H1 (cell line): ENCODE measurements around the gene FAHD1. TPM values are rescaled to one million over a fixed set of nuclear protein-coding genes. Genes with fewer than 3 reads are reported as not detected.

Source experiments
- CTCF ChIA-PET: fragments of 300-600 bp; sonication (Branson Sonifier 250); formaldehyde crosslinking; loops from one replicate; lab custom pipeline; 2021; ENCODE audit not compliant: partially characterized antibody; lab: Charles Lee
- POLR2A ChIA-PET: fragments of 300-600 bp; sonication (Branson Sonifier 250); formaldehyde crosslinking; loops from one replicate; lab custom pipeline; 2021; ENCODE audit warnings: inconsistent platforms; ENCODE audit not compliant: partially characterized antibody; lab: Charles Lee
- DNase-seq, 2 experiments: peaks; one replicate each; pipeline versions ENCODE4 v3.0.0 to v3.0.0-alpha.2; 2010 to 2022; ENCODE audit warnings: low spot score in 2 of 2, low read depth in 1 of 2, mixed read lengths in 1 of 2
- FAIRE-seq: peaks from 2 replicates; lab custom pipeline; 2011; peaks lifted over from hg19 to GRCh38; lab: Jason Lieb, UNC
- H2AFZ ChIP-seq: 2 replicates; pipeline ENCODE4 v1.8.1; 2012; ENCODE audit warnings: low read length, inconsistent platforms
- H2AK5ac ChIP-seq: 2 replicates; pipeline ENCODE4 v1.6.1; 2013; ENCODE audit warnings: low read depth, low read length
- H2BK120ac ChIP-seq: replicated peaks from 2 replicates; pipeline ENCODE3; 2013; ENCODE audit warnings: low read depth, low read length, inconsistent platforms
- H2BK12ac ChIP-seq: 2 replicates; pipeline ENCODE4 v1.6.1; 2013; ENCODE audit warnings: low read depth, low read length
- H2BK15ac ChIP-seq: 2 replicates; pipeline ENCODE4 v1.6.1; 2013; ENCODE audit warnings: low read length
- H2BK20ac ChIP-seq: 2 replicates; pipeline ENCODE4 v1.6.1; 2013; ENCODE audit warnings: low read length
- H2BK5ac ChIP-seq: 2 replicates; pipeline ENCODE4 v1.6.1; 2013; ENCODE audit warnings: low read depth, low read length
- H3K14ac ChIP-seq: 2 replicates; pipeline ENCODE4 v1.6.1; 2013; ENCODE audit warnings: inconsistent platforms; ENCODE audit not compliant: insufficient read length
- H3K18ac ChIP-seq: 2 replicates; pipeline ENCODE4 v1.6.1; 2013; ENCODE audit warnings: low read length; ENCODE audit errors: extremely low read depth
- H3K23ac ChIP-seq: 2 replicates; pipeline ENCODE4 v1.6.1; 2013; ENCODE audit warnings: inconsistent platforms; ENCODE audit not compliant: insufficient read length
- H3K23me2 ChIP-seq: 2 replicates; pipeline ENCODE4 v1.6.1; 2013; ENCODE audit warnings: low read depth, low read length
- H3K27ac ChIP-seq: 2 replicates; pipeline ENCODE4 v1.6.1; 2011; ENCODE audit warnings: low read depth, low read length, inconsistent platforms
- H3K27me3 ChIP-seq, 4 experiments: replicated peaks in 1 of 4; 1 replicate in 1 of 4; 2 replicates in 3 of 4; pipeline versions ENCODE4 v1.6.1 to v1.8.1; 2011 to 2013; ENCODE audit warnings: low read length in 3 of 4, mild to moderate bottlenecking in 3 of 4, inconsistent platforms in 2 of 4, mixed read lengths in 2 of 4, moderate library complexity in 1 of 4; ENCODE audit not compliant: control insufficient read depth in 3 of 4, insufficient read depth in 3 of 4; ENCODE audit errors: extremely low read depth in 1 of 4
- H3K36me3 ChIP-seq, 4 experiments: 2 replicates each; pipeline versions ENCODE4 v1.6.1 to v1.8.1; 2011 to 2013; ENCODE audit warnings: mild to moderate bottlenecking in 4 of 4, low read length in 3 of 4, moderate library complexity in 2 of 4, control low read depth in 1 of 4, inconsistent platforms in 1 of 4; ENCODE audit not compliant: insufficient read depth in 4 of 4, control insufficient read depth in 2 of 4
- H3K4ac ChIP-seq: replicated peaks from 2 replicates; pipeline ENCODE3; 2013; ENCODE audit warnings: low read length, low read depth, mixed read lengths, inconsistent platforms; ENCODE audit not compliant: insufficient read length
- H3K4me1 ChIP-seq, 4 experiments: replicated peaks in 1 of 4; 1 replicate in 1 of 4; 2 replicates in 3 of 4; pipeline versions ENCODE4 v1.6.1 to v1.8.1; 2011 to 2013; ENCODE audit warnings: low read length in 3 of 4, inconsistent platforms in 2 of 4, mixed read lengths in 1 of 4; ENCODE audit not compliant: insufficient read depth in 4 of 4, control insufficient read depth in 3 of 4
- H3K4me2 ChIP-seq, 2 experiments: 2 replicates each; pipeline versions ENCODE4 v1.6.1 to v1.8.1; 2011 to 2013; ENCODE audit warnings: low read depth in 2 of 2, low read length in 2 of 2, control low read depth in 1 of 2, inconsistent platforms in 1 of 2, mild to moderate bottlenecking in 1 of 2; ENCODE audit not compliant: insufficient read depth in 1 of 2
- H3K4me3 ChIP-seq, 4 experiments: fragments of 200-600, 300-600 bp in 1 of 4; sonication (generic), shearing (Covaris generic), sonication (Bioruptor Twin) in 1 of 4; 2 replicates each; pipeline versions ENCODE4 v1.5.1 to v1.8.1; 2011 to 2016; ENCODE audit warnings: low read length in 4 of 4, low read depth in 3 of 4, control low read depth in 2 of 4, inconsistent platforms in 2 of 4, mild to moderate bottlenecking in 2 of 4, mixed read lengths in 1 of 4, moderate library complexity in 1 of 4; ENCODE audit not compliant: insufficient read depth in 2 of 4; ENCODE audit errors: extremely low read depth in 1 of 4
- H3K56ac ChIP-seq: replicated peaks from 2 replicates; pipeline ENCODE3; 2013; ENCODE audit warnings: low read depth, mild to moderate bottlenecking, mixed read lengths, low read length, inconsistent platforms; ENCODE audit not compliant: insufficient read length
- H3K79me1 ChIP-seq: 2 replicates; pipeline ENCODE4 v1.6.1; 2013; ENCODE audit warnings: low read depth, low read length, control low read depth
- H3K79me2 ChIP-seq, 2 experiments: 2 replicates each; pipeline versions ENCODE4 v1.6.1 to v1.8.1; 2012 to 2013; ENCODE audit warnings: low read length in 2 of 2, mild to moderate bottlenecking in 2 of 2, inconsistent platforms in 1 of 2; ENCODE audit not compliant: insufficient read depth in 2 of 2, control insufficient read depth in 1 of 2
- H3K9ac ChIP-seq, 4 experiments: replicated peaks in 1 of 4; 1 replicate in 1 of 4; 2 replicates in 3 of 4; pipeline versions ENCODE4 v1.6.1 to v1.8.1; 2011 to 2013; ENCODE audit warnings: low read depth in 3 of 4, low read length in 3 of 4, control low read depth in 2 of 4, mild to moderate bottlenecking in 2 of 4, moderate library complexity in 2 of 4, inconsistent platforms in 1 of 4; ENCODE audit errors: extremely low read depth in 1 of 4
- H3K9me3 ChIP-seq, 2 experiments: 2 replicates each; pipeline versions ENCODE4 v1.6.1 to v1.8.1; 2012 to 2013; ENCODE audit warnings: mild to moderate bottlenecking in 2 of 2, moderate library complexity in 2 of 2, control low read depth in 1 of 2, inconsistent platforms in 1 of 2, low read depth in 1 of 2, low read length in 1 of 2, mixed read lengths in 1 of 2; ENCODE audit not compliant: insufficient read depth in 2 of 2
- H4K20me1 ChIP-seq, 2 experiments: replicated peaks in 1 of 2; 2 replicates each; pipeline versions ENCODE3 to v1.8.1; 2011 to 2013; ENCODE audit warnings: inconsistent platforms in 2 of 2, low read length in 2 of 2, mild to moderate bottlenecking in 1 of 2; ENCODE audit not compliant: insufficient read depth in 2 of 2, control insufficient read depth in 1 of 2
- H4K5ac ChIP-seq: 2 replicates; pipeline ENCODE4 v1.6.1; 2013; ENCODE audit warnings: low read length, low read depth, mixed read lengths, inconsistent platforms; ENCODE audit not compliant: insufficient read length
- H4K8ac ChIP-seq: 2 replicates; pipeline ENCODE4 v1.8.0; 2013; ENCODE audit warnings: mild to moderate bottlenecking, moderate library complexity, low read length, inconsistent platforms; ENCODE audit not compliant: insufficient read depth; ENCODE audit errors: extremely low read depth
- H4K91ac ChIP-seq: replicated peaks from 2 replicates; pipeline ENCODE3; 2013; ENCODE audit warnings: low read length, mixed read lengths, inconsistent platforms; ENCODE audit not compliant: insufficient read length
- BRCA1 ChIP-seq: IDR thresholded peaks from 2 replicates; pipeline ENCODE4 v1.6.1; 2012; ENCODE audit warnings: low read depth, low read length, improper control_type of control experiment
- FOSL1 ChIP-seq: IDR thresholded peaks from 2 replicates; pipeline ENCODE4 v1.6.1; 2011; ENCODE audit warnings: mild to moderate bottlenecking, low read depth, low read length, moderate library complexity; ENCODE audit not compliant: insufficient read depth
- JUN ChIP-seq: IDR thresholded peaks from 2 replicates; pipeline ENCODE4 v1.6.1; 2011; ENCODE audit warnings: low read depth, mild to moderate bottlenecking, improper control_type of control experiment, low read length
- KDM4A ChIP-seq: IDR thresholded peaks from one replicate; pipeline ENCODE4 v1.7.1; 2012; ENCODE audit warnings: low read depth, mild to moderate bottlenecking, moderate library complexity, low read length, inconsistent platforms; ENCODE audit not compliant: severe bottlenecking
- NRF1 ChIP-seq: IDR thresholded peaks from 2 replicates; pipeline ENCODE4 v1.6.1; 2011; ENCODE audit warnings: mild to moderate bottlenecking, low read depth, low read length, improper control_type of control experiment
- POLR2A ChIP-seq, 2 experiments: IDR thresholded peaks; 1 replicate in 1 of 2; 2 replicates in 1 of 2; pipeline ENCODE4 v1.6.1; 2011; ENCODE audit warnings: low read depth in 2 of 2, low read length in 2 of 2, mild to moderate bottlenecking in 2 of 2; ENCODE audit errors: control extremely low read depth in 1 of 2
- POLR2AphosphoS5 ChIP-seq: IDR thresholded peaks from 2 replicates; pipeline ENCODE4 v1.6.1; 2011; ENCODE audit warnings: low read depth, low read length
- POU5F1 ChIP-seq: IDR thresholded peaks from 2 replicates; pipeline ENCODE4 v1.6.1; 2011; ENCODE audit warnings: low read depth, mild to moderate bottlenecking, low read length, moderate library complexity
- RAD21 ChIP-seq, 2 experiments: IDR thresholded peaks in 1 of 2; conservative IDR thresholded peaks in 1 of 2; 2 replicates each; pipeline ENCODE4 v1.6.1; 2011; ENCODE audit warnings: low read depth in 2 of 2, low read length in 2 of 2, improper control_type of control experiment in 1 of 2, inconsistent platforms in 1 of 2, mild to moderate bottlenecking in 1 of 2, moderate library complexity in 1 of 2
- RFX5 ChIP-seq: IDR thresholded peaks from 2 replicates; pipeline ENCODE4 v1.6.1; 2011; ENCODE audit warnings: low read depth, low read length, improper control_type of control experiment, borderline replicate concordance
- RXRA ChIP-seq: IDR thresholded peaks from 2 replicates; pipeline ENCODE4 v1.6.1; 2011; ENCODE audit warnings: low read depth, mild to moderate bottlenecking, low read length, moderate library complexity; ENCODE audit not compliant: insufficient read depth
- SP1 ChIP-seq: IDR thresholded peaks from 2 replicates; pipeline ENCODE4 v1.6.1; 2011; ENCODE audit warnings: low read depth, low read length
- SP2 ChIP-seq: IDR thresholded peaks from 2 replicates; pipeline ENCODE4 v1.6.1; 2012; ENCODE audit warnings: mild to moderate bottlenecking, low read length, inconsistent platforms
- TAF1 ChIP-seq: IDR thresholded peaks from 2 replicates; pipeline ENCODE4 v1.6.1; 2011; ENCODE audit warnings: mild to moderate bottlenecking, low read depth, low read length
- WGBS, 2 experiments: shearing (Covaris generic) in 1 of 2; methylation state at CpG; one replicate each; pipeline versions ENCODE4 v1.1.6 to v1.1.7; 2013 to 2015; ENCODE audit warnings: low lambda C conversion rate in 2 of 2, mixed read lengths in 2 of 2, inconsistent platforms in 1 of 2, low coverage in 1 of 2, missing lambda C conversion rate in 1 of 2; ENCODE audit not compliant: insufficient replicate concordance in 2 of 2, insufficient coverage in 1 of 2, insufficient read length in 1 of 2; ENCODE audit errors: extremely low coverage in 1 of 2, missing lambda C conversion rate in 1 of 2; 5-methylcytosine and 5-hydroxymethylcytosine counted together
- polyA plus RNA-seq, 7 experiments: library from polyadenylated mRNA; depleted of rRNA in 3 of 7; stranded (reverse) in 5 of 7; unstranded in 2 of 7; fragments of >200 nt in 5 of 7; fragments of 200-250 nt in 2 of 7; gene quantifications; 1 replicate in 5 of 7; 2 replicates in 1 of 7; 4 replicates in 1 of 7; pipeline versions ENCODE4 v1.2.1 to v1.2.3, GENCODE V29; 2011 to 2013; ENCODE audit warnings: missing spikeins in 2 of 7, mixed read lengths in 2 of 7
- total RNA-seq: library from RNA; stranded (reverse); fragmentation: NEBNext Ultra II Directional; extraction: Animal tissue kit (Norgen Biotek cat#: 25700); gene quantifications from 2 replicates; pipeline ENCODE4 v1.2.1, GENCODE V29; 2021
- TF ChIP-seq, protein P1 (sequence below): IDR thresholded peaks from 2 replicates; pipeline ENCODE4 v1.6.1; 2012; ENCODE audit warnings: inconsistent platforms

Gene FAHD1
- total and polyA plus RNA-seq, 2 of the 8 experiments (the other 6 are each of a cell fraction or from before 2014, with no cell fraction given): 20.4 to 31.9 TPM

DNA sequence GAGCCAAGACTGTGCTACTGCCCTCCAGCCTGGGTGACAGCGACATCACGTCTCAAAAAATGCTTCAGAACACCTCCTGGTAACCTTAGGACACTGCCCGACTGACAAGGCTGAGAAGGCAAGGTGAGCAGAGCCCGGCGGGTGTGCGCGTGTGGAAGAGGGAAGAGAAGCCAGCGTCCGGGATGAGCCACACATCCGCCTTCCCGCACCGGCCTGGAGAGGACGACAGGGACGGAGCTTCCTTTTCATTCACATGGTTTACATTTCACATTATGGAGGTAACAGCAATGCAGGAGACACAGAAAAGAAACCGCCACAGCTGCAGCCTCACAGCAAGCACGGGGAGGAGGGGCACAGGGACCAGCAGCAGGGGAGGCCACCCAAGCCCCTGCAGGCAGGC lies 16.9 kb upstream of the FAHD1 start:
- Histone ChIP-seq H3K27me3 (no peaks in the 10 kb centered on the region), H3K4me2 (no peak overlapping the region), H2BK12ac (no peak overlapping the region), H3K14ac (no peak overlapping the region), H2AK5ac (no peak overlapping the region), H3K56ac (no peak overlapping the region), H3K9me3 (peaks cover 2 to 3% of the 10 kb centered on the region in 2 experiments; a peak in 1 of 4 replicates), H2BK15ac (no peak overlapping the region), H3K79me2 (no peaks in the 10 kb centered on the region), H4K20me1 (peaks cover 0 to 2% of the 10 kb centered on the region in 2 experiments), H4K8ac (no peak overlapping the region), H3K9ac (no peak overlapping the region), H3K23ac (no peak overlapping the region), H3K79me1 (no peaks in the 10 kb centered on the region), H3K27ac (no peak overlapping the region), H4K5ac (no peak overlapping the region), H3K4ac (no peak overlapping the region), H3K23me2 (no peaks in the 10 kb centered on the region), H2BK120ac (no peak overlapping the region), H2AFZ (no peak overlapping the region), H4K91ac (no peak overlapping the region), H3K4me3 (no peak overlapping the region), H3K18ac (no peak overlapping the region), H3K4me1 (no peaks in the 10 kb centered on the region; a peak in 2 of 7 replicates), H2BK20ac (no peak overlapping the region), H3K36me3 (no peaks in the 10 kb centered on the region; a peak in 1 of 8 replicates), H2BK5ac (no peak overlapping the region)
- POLR2A ChIA-PET: interaction anchor here (1.4 kb wide), 1 partner anchor 151 kb away, joined by 4 read pairs; no protein-coding TSS in a partner anchor
- DNase-seq: no peak
- 89% methylated on average over 16 of the region's 16 CpGs; no CpG with 5 or more reads in 1 of the 2 experiments for WGBS, 2 experiments
- FAIRE-seq: no peak
- CTCF ChIA-PET: interaction anchor here (1.0 to 2.0 kb wide), 7 partner anchors 9 to 77 kb away, joined by 3 to 7 read pairs (median 5); partner anchors contain the start of genes IGFALS, NUBP2 and SPSB3
- TF ChIP-seq KDM4A (no peak), POLR2A (IDR thresholded peaks at IDR 0.05; ENCODE audit: control extremely low read depth in 1 of 2, low read depth in 2 of 2, low read length in 2 of 2) (no peak), FOSL1 (no peak), POU5F1 (no peak), RFX5 (no peak), SP2 (no peak), RXRA (no peak), NRF1 (no peak), BRCA1 (no peak), POLR2AphosphoS5 (no peak), RAD21 (IDR thresholded peaks at IDR 0.05 in 1 of 2, conservative IDR thresholded peaks at IDR 0.05 in 1 of 2; ENCODE audit: low read depth in 2 of 2, low read length in 2 of 2) (no peak), JUN (no peak), SP1 (no peak), TAF1 (no peak)
- TF ChIP-seq, protein P1, sequence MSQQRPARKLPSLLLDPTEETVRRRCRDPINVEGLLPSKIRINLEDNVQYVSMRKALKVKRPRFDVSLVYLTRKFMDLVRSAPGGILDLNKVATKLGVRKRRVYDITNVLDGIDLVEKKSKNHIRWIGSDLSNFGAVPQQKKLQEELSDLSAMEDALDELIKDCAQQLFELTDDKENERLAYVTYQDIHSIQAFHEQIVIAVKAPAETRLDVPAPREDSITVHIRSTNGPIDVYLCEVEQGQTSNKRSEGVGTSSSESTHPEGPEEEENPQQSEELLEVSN: no peak
